Stimulated activated CD8-positive, alpha-beta memory T cell treated with anti-CD3 and anti-CD28 coated beads, Interleukin-4, amount 100 ng/mL, for 1 hour (primary cell): ENCODE measurements around the gene GARIN3.
A peak's percentile ranks its signal among the peaks of the same experiment; 100 is the strongest.

Source experiments
- DNase-seq, 2 donors: peaks; one replicate each; pipeline ENCODE4 v3.0.0-alpha.2; 2020; ENCODE audit warnings: low read depth in 2 of 2, low spot score in 1 of 2

Gene GARIN3

DNA sequence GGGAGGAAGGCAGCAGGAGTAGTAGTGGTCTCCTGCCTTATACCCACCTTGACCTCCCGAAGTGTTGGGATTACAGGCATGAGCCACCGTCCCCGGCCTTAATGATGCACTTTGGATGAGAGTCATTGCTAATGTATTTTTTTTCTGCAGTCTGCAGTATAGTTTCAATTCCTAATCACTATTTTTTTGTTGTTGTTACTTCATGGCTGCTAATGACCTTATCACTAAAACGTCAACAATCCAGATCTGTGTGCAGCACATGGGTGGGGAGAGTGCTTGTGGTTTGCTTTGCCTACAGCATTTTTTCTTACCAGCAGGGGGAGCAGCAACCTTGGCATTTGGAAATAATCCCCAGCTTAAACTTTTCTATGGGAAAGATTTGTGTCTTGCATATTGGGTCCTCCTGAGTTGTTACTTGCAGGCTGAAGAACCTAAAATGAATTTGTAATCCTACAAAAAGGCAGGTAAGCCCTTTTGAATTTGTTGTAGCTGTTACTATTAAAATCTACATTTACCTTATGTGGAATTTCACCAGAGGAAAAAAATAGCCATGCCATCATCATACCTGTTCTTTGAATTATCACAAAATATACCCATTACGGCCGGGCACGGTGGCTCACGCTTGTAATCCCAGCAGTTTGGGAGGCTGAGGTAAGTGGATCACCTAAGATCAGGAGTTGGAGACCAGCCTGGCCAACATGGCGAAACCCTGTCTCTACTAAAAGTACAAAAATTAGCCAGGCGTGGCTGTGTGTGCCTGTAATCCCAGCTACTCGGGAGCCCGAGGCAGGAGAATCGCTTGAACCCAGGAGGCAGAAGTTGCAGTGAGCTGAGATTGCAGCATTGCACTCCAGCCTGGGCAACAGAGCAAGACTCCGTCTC lies 17.1 kb downstream of the GARIN3 start:
- DNase-seq = peak; percentile 68

DNA sequence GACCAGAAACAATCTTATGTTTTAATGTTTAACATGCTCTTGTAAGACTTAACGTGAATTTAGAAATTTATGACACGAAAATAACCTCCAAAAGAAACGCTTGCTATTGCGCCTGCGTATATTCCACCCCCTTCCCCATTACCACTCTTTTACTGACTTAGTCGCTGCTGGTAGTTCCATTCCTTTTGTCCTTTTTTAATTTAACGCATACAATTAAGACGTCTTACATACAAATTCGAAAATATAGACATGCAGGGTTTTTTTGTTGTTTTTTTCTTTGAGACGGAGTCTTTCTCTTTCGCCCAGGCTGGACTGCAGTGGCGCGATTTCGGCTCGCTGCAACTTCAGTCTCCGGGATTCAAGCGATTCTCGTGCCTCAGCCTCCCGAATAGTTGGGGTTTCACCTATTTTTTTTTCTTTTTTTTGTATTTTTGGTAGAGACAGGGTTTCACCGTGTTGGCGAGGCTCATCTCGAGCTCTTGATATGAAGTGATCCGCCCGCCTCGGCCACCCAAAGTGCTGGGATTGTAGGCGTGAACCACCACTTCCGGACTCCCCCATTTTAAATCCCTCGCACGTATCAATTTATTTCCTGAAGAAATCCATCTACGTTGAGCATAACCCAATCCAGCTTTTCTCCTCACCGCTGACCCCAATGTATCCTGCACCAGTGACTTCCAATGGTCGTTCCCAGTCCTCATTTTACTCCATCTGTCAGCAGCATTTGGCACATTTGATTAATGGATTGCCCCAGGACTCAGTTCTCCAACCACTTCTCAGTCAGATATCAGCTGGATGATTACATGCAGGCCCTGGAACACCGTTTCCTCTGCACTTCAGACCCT lies 22.7 kb downstream of the GARIN3 start:
- peak in 1 of 2 donors; percentile 17 for DNase-seq

- peak; percentile 65 to 83 for DNase-seq
These were observed 23.5 kb downstream of the GARIN3 start, which contains the start of gene MED7 for GRCh38 chr5:157142317-157143126. MED7 (minus strand) TSS chr5:157142865; CDS start chr5:157139431, 3,434 bp downstream.

- no peak for DNase-seq
These were observed 28.4 kb downstream of the GARIN3 start for GRCh38 chr5:157137691-157138090.

DNA sequence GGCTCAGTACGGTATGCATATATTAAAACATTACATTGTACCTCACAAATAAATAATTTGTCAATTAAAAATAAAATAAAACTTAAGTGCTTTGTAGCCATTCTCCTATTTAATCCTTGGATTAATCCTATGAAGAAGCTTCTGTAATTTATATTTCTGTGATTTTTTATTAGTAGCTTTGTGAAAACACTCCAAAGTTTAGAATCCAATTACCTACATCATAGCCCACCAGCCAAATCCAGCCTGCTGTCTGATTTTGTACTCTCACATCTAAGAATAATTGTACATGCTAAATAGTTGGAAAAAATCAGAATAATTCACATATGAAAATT lies 33.8 kb downstream of the GARIN3 start:
- no peak for DNase-seq

- no peak for DNase-seq
These were observed 35.1 kb downstream of the GARIN3 start for GRCh38 chr5:157130925-157131324.

DNA sequence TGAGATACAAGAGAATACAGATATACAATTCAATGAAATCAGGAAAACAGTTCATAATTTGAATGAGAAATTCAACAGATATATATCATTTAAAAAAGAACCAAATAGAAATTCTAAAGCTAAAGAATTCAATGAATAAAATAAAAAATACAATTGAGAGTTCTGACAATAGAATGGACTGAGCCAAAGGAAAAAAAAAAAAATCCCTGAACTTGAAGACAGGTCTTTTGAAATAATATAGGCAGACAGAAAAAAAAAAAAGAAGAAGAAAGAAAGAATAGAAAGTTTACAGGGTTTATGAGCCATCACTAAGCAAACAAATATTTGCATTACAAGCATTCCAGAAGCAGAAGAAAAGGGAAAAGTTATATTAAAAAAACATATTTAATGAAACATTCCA lies 44.4 kb downstream of the GARIN3 start:
- DNase-seq = no peak

DNA sequence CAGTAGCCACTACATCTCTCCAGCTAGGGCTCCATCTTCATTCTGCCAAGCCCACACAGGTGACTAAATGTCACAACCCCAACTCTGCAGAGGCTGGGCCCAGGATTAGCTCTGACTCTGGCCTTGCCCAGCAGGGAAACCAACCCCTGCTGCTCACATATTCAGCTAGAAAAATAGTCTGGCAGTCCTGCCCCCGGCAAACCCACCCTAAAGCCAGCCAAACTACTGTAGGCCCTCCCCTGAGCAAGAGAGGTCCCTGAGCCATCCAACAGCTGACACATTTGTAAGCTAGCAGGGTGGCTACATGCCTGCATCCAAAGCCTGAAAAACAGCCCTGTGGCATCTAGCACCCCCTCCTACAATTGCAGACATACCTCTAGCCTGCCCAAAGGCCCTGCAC lies 46.0 kb downstream of the GARIN3 start:
- DNase-seq = no peak

- no peak for DNase-seq
These were observed 49.5 kb downstream of the GARIN3 start for GRCh38 chr5:157116483-157116954.

- no peak for DNase-seq
These were observed 50.6 kb downstream of the GARIN3 start for GRCh38 chr5:157115502-157115901.

DNA sequence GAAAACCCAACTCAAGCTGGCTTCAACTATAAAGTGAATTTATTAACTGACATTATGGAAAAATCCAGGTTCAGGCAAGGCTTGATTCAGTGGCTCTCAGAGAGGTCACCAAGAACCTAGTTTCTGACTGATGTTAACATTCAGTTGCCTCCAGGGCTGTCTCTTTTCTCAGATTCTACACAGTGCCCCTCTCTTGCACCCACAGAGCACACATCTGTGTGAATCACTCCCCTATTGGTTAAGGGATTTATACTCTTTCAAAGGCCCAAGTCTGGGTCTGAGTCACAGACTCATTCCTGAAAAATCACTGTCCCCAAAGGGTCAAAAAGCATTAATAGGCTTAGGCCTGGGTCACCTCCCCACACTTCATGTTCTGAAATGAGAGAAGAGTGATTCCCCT lies 51.1 kb downstream of the GARIN3 start:
- no peak for DNase-seq

GRCh38 chr5:157113002-157113401 lies 53.1 kb downstream of the GARIN3 start:
- DNase-seq = no peak
